ENCODE data around the gene TRPM7.

Gene TRPM7

DNA sequence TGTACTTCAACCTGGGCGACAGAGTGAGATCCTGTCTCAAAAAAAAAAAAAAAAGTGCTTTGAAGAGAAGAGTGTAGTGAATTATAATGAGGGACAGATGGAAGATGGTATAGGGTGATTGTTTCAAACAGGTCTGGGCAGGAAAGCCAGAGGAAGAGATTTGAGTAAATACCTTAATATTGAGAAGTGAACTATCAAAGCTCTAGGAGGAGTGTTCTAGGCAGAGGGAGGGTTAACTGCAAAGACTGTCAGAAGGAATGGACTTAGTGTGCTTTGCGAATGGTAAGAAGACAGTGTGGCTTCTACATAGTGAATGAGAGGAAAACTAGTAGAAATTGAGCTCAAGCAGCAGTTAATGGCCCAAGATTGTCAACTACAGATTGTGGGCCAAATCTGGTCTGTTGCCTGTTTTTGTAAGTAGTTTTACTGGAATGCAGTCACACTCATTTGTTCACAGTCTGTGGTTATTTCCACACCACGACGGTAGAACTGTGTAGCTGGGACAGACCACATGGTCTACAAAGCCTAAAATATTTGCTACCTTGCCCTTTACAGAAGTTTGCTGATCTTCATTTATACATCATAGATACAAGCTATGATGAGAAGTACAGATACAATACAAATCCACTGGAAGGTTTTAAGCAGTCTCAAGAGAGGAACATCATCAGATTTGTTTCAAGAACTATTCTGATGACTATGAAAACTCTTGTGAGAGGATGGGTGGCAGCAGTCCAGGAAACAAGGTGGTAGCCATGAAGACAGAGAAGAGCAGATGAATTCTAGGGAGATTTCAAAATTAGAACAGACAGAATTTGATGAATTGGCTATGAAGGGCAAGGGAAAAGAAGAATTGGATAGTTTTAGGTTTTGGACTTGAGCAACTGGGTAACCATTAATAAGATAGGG lies 123.6 kb downstream of the TRPM7 start:
- DNase-seq (ENCODE audit: low read depth) = peak; percentile 8
- TF ChIP-seq, protein P1, sequence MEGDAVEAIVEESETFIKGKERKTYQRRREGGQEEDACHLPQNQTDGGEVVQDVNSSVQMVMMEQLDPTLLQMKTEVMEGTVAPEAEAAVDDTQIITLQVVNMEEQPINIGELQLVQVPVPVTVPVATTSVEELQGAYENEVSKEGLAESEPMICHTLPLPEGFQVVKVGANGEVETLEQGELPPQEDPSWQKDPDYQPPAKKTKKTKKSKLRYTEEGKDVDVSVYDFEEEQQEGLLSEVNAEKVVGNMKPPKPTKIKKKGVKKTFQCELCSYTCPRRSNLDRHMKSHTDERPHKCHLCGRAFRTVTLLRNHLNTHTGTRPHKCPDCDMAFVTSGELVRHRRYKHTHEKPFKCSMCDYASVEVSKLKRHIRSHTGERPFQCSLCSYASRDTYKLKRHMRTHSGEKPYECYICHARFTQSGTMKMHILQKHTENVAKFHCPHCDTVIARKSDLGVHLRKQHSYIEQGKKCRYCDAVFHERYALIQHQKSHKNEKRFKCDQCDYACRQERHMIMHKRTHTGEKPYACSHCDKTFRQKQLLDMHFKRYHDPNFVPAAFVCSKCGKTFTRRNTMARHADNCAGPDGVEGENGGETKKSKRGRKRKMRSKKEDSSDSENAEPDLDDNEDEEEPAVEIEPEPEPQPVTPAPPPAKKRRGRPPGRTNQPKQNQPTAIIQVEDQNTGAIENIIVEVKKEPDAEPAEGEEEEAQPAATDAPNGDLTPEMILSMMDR (IDR thresholded peaks at IDR 0.05; ENCODE audit: low read depth, low read length) = no peak
- TF ChIP-seq, protein P2, sequence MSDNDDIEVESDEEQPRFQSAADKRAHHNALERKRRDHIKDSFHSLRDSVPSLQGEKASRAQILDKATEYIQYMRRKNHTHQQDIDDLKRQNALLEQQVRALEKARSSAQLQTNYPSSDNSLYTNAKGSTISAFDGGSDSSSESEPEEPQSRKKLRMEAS (IDR thresholded peaks at IDR 0.05; ENCODE audit: low read depth, low read length) = no peak
- TF ChIP-seq MYC (IDR thresholded peaks at IDR 0.05; ENCODE audit: low read depth, low read length) = no peak
- no peak for TF ChIP-seq POLR2A (IDR thresholded peaks at IDR 0.05; ENCODE audit: extremely low read depth, insufficient read length)
- H3K4me3 ChIP-seq (ENCODE audit: low read depth, low read length) = no peak overlapping the region

DNA sequence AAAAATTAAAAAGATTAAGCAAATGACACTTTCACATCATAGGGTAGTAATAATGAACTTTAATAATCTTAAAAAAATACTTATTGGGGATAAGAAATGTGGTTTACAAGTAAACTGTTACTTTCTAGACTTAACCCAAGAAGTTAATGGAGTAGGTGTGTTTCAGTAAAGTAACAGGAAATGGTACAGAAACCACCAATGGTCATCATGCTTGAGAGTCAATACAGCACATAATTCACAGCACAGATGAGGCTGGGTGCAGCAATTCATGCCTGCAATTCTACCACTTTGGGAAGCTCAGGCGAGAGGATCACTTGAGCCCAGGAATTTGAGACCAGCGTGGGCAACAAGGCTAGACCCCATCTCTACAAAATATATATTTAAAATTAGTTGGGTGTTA lies 128.6 kb downstream of the TRPM7 start:
- DNase-seq (ENCODE audit: low read depth) = no peak
- H3K4me3 ChIP-seq (ENCODE audit: low read depth, low read length) = no peak overlapping the region
- TF ChIP-seq, protein P2 (IDR thresholded peaks at IDR 0.05; ENCODE audit: low read depth, low read length) = no peak
- TF ChIP-seq, protein P1 (IDR thresholded peaks at IDR 0.05; ENCODE audit: low read depth, low read length) = no peak
- no peak for TF ChIP-seq POLR2A (IDR thresholded peaks at IDR 0.05; ENCODE audit: extremely low read depth, insufficient read length)
- TF ChIP-seq MYC (IDR thresholded peaks at IDR 0.05; ENCODE audit: low read depth, low read length) = no peak

DNA sequence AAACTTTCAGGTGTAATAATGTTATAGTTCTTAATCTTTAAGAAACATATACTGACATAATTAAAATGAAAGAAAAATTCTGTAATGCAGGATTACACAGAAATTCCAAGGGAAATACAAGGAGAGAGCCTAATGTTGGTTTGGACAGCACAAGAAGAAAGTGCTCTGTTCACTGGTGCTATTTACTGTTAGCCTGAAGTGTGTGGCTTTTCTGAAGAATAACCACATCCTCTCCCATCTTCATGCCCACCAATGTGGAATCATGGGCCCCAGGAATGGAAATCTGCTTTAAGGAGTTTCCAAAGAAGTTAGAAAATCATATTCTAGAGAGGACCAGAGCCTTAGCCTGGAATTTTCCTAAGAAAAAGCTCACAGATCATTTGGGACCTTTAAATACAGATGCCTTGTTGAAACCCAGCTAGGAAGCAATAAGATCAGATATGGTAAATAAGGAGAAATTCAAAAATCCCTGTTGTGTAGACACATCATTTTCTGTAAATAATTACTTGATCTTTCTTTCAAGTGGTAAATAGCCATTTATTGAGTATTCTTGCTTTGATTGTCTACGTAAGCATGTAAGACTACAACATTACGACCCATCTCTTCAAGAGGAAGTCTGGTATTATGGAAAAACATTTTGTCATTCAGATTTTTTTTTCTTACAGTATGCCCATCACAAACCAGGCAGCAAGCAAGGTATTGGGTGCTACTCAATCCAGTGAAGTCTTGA lies 129.8 kb downstream of the TRPM7 start:
- no peak for DNase-seq (ENCODE audit: low read depth)
- TF ChIP-seq, protein P1 (IDR thresholded peaks at IDR 0.05; ENCODE audit: low read depth, low read length) = no peak
- no peak for TF ChIP-seq MYC (IDR thresholded peaks at IDR 0.05; ENCODE audit: low read depth, low read length)
- TF ChIP-seq, protein P2 (IDR thresholded peaks at IDR 0.05; ENCODE audit: low read depth, low read length) = no peak
- H3K4me3 ChIP-seq (ENCODE audit: low read depth, low read length) = no peak overlapping the region

DNA sequence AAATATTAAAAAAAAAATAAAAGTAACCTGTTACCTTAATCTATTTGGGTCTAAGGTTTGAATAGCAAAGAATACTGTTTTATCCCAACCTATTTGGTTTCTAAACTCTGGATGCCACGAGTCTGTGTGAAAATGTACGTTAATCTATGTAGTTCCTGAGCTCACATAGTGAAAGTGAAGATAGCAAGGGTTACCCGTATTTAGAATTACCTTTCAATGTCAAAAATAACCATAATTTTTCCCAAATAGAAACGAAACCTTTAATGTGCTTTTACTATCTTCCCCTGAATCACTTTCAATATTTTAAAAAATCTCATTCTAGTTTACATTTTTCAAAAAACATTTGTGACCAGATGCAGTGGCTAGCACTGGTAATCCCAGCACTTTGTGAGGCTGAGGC lies 134.4 kb downstream of the TRPM7 start:
- no peak overlapping the region for H3K4me3 ChIP-seq (ENCODE audit: low read depth, low read length)
- TF ChIP-seq, protein P2 (IDR thresholded peaks at IDR 0.05; ENCODE audit: low read depth, low read length) = no peak
- TF ChIP-seq POLR2A (IDR thresholded peaks at IDR 0.05; ENCODE audit: extremely low read depth, insufficient read length) (no peak), MYC (IDR thresholded peaks at IDR 0.05; ENCODE audit: low read depth, low read length) (no peak)
- TF ChIP-seq, protein P1 (IDR thresholded peaks at IDR 0.05; ENCODE audit: low read depth, low read length) = no peak
- no peak for DNase-seq (ENCODE audit: low read depth)

DNA sequence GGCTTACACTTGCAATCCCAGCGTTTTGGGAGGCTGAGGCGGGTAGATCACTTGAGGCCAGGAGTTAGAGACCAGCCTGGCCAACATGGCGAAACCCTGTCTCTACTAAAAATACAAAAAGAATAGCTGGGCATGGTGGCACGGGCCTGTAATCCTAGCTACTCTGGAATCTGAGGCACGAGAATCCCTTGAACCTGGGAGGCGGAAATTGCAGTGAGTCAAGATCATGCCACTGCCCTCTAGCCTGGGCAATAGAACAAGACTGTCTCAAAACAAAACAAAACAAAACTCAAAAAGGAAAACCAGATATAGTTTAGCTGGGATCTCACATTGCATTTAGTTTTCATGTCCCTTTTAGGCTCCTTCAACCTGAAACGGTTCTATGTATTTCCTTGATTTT lies 137.3 kb downstream of the TRPM7 start:
- DNase-seq (ENCODE audit: low read depth) = no peak
- H3K4me3 ChIP-seq (ENCODE audit: low read depth, low read length) = no peak overlapping the region
- no peak for TF ChIP-seq MYC (IDR thresholded peaks at IDR 0.05; ENCODE audit: low read depth, low read length)
- no peak for TF ChIP-seq POLR2A (IDR thresholded peaks at IDR 0.05; ENCODE audit: extremely low read depth, insufficient read length)
- TF ChIP-seq, protein P2 (IDR thresholded peaks at IDR 0.05; ENCODE audit: low read depth, low read length) = no peak
- TF ChIP-seq, protein P1 (IDR thresholded peaks at IDR 0.05; ENCODE audit: low read depth, low read length) = no peak
